Ishikawa (cell line): Measurements from ENCODE around the gene KIRREL2.

Experiments used
- CREB1 ChIP-seq: IDR thresholded peaks from 2 replicates; pipeline ENCODE4 v1.6.1; 2012; ENCODE audit warnings: low read depth
- FOXM1 ChIP-seq: IDR thresholded peaks from 2 replicates; pipeline ENCODE4 v1.6.1; 2012; ENCODE audit warnings: low read depth, borderline replicate concordance
- NFIC ChIP-seq: IDR thresholded peaks from 2 replicates; pipeline ENCODE4 v1.6.1; 2012
- RAD21 ChIP-seq: IDR thresholded peaks from 2 replicates; pipeline ENCODE4 v1.6.1; 2012; ENCODE audit warnings: low read depth
- TAF1 ChIP-seq: IDR thresholded peaks from 2 replicates; pipeline ENCODE4 v1.6.1; 2012; ENCODE audit warnings: low read depth, mild to moderate bottlenecking
- TCF12 ChIP-seq: IDR thresholded peaks from 2 replicates; pipeline ENCODE4 v1.6.1; 2012; ENCODE audit warnings: low read depth
- ZBTB7A ChIP-seq: IDR thresholded peaks from 2 replicates; pipeline ENCODE4 v1.6.1; 2012; ENCODE audit warnings: low read depth
- TF ChIP-seq, protein P1 (sequence below): IDR thresholded peaks from 2 replicates; pipeline ENCODE4 v1.6.1; 2012; ENCODE audit warnings: low read depth, mild to moderate bottlenecking
- TF ChIP-seq, protein P2 (sequence below): IDR thresholded peaks from 2 replicates; pipeline ENCODE4 v1.6.1; 2012

DNA sequence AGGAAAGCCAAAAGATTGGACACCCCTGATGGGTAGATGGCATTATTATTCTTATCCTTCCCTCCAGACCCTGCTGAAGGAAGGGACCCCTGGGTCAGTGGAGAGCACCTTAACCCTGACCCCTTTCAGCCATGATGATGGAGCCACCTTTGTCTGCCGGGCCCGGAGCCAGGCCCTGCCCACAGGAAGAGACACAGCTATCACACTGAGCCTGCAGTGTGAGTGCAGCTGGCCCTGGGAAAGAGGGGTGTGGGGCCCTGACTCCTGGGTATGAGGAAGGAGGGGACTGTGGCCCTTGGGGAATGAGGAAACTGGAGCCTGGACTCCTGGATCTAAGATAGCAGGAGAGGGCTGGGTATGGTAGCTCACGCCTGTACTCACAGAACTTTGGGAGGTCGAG is 2.7 kb downstream of the KIRREL2 start:
- no peak for TF ChIP-seq CREB1
- TF ChIP-seq, protein P1, sequence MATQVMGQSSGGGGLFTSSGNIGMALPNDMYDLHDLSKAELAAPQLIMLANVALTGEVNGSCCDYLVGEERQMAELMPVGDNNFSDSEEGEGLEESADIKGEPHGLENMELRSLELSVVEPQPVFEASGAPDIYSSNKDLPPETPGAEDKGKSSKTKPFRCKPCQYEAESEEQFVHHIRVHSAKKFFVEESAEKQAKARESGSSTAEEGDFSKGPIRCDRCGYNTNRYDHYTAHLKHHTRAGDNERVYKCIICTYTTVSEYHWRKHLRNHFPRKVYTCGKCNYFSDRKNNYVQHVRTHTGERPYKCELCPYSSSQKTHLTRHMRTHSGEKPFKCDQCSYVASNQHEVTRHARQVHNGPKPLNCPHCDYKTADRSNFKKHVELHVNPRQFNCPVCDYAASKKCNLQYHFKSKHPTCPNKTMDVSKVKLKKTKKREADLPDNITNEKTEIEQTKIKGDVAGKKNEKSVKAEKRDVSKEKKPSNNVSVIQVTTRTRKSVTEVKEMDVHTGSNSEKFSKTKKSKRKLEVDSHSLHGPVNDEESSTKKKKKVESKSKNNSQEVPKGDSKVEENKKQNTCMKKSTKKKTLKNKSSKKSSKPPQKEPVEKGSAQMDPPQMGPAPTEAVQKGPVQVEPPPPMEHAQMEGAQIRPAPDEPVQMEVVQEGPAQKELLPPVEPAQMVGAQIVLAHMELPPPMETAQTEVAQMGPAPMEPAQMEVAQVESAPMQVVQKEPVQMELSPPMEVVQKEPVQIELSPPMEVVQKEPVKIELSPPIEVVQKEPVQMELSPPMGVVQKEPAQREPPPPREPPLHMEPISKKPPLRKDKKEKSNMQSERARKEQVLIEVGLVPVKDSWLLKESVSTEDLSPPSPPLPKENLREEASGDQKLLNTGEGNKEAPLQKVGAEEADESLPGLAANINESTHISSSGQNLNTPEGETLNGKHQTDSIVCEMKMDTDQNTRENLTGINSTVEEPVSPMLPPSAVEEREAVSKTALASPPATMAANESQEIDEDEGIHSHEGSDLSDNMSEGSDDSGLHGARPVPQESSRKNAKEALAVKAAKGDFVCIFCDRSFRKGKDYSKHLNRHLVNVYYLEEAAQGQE = no peak
- TF ChIP-seq, protein P2, sequence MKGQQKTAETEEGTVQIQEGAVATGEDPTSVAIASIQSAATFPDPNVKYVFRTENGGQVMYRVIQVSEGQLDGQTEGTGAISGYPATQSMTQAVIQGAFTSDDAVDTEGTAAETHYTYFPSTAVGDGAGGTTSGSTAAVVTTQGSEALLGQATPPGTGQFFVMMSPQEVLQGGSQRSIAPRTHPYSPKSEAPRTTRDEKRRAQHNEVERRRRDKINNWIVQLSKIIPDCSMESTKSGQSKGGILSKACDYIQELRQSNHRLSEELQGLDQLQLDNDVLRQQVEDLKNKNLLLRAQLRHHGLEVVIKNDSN = no peak
- TF ChIP-seq NFIC = no peak
- no peak for TF ChIP-seq RAD21
- no peak for TF ChIP-seq FOXM1
- TF ChIP-seq TCF12 = no peak
- TF ChIP-seq TAF1 = no peak
- no peak for TF ChIP-seq ZBTB7A
